Effector CD8-positive, alpha-beta T cell (primary cell): ENCODE data around the gene MME.

Experiments used
- DNase-seq: peaks from one replicate; lab custom pipeline; 2025; lab: John Stamatoyannopoulos, UW
- total RNA-seq, 4 experiments: gene quantifications; one replicate each; lab custom pipeline; 2026; lab: John Stamatoyannopoulos, UW

The MME gene
- total RNA-seq, result 0.27 to 3.7 (median 0.51) reads per million in 4 experiments

DNA sequence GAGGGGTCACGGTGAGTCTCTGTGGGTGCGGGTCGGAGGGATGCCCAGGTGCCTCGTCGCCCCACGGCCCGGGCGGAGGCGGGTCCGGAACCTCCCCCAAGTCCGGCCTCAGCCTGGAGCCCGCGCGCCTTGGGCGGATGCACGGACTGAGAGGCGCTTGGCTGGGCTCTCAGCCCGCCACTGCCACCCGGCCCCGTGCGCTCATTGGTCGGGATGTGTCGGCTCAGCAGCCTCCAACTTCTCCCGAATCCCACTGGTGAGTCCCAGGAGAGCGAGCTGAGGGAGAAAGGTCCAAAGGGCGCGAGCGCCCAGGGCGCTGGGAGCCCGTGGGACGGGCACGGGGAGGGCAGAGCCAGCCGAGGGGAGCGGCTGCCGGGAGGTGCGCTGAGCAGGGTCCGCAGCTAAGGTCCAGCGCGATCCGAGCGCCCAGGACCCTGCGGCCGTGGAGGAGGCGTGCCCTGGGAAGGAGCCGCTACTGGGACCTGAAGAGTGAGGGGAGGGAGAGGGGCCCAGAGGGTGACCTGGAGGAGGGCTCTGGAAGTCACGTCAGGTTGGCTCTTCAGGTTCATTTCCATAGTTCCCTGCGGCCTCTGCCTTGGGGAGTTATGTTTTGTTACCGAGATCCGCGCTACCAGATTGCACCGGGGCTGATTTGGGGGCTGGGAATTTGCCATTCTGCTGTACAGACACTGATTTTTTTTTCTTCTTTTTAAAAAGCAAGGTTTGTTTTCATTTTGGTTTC lies at the start of gene MME:
MME (plus strand) TSS at position 574 of the 742 bp plus-strand sequence. CDS start 3,849 bp downstream, outside the sequence.
- DNase-seq, result no peak

DNA sequence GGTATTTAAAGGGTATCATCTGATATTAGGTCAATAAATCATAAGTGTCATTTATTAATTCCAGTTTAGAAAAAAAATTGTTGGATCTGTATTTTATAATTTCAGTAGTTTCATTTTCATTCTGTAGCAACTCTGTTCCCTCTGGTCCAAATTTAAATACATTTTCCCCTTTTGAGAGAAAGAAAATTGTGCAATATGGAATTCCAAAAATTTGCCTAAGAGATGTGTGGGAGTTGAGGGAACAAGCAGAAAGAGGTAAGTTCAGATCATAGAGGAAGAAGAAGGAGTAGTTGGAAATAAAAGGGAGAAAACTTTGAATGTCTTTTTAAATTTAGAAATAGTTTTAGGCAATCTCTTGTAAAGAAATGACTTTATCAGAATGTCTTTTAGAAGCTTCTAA lies 48.9 kb upstream of the MME start:
- no peak for DNase-seq

DNA sequence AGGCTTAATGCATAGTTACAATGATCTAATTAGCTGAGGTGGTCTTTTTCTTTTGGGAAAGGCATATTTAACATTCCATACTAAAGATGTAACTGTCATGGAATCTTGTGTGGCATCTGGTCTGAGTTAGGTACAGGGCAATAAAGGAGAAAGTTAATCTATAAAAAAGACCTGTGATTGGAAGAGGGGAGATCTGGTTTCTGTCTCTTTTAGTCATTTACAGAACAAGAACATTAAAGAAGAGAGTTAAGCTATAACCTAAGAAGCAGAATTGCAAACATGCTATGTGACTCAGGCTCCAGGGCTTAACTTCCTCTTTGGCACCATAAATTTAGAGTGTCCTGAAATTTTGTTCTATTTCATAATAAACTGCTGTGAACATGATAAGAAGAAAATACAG lies 47.2 kb upstream of the MME start:
- no peak for DNase-seq

DNA sequence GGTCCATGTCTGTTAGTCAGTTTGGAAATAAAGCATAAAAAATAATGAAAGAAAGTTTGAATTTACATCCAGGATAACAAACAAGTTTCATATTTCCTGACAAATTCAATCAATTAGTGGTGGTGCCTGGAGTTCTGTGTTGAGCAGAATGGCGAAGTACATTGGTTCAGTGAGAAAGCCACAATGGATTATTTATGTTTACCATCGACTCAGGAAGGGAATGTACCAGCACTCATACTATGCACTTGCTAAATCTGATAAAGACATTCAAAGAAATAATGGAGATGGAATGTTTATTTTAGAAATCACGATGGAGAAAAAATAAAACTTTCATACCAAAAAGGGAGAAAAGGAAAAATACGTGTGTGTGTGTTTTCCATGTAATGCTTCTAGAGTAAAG lies 45.3 kb upstream of the MME start:
- no peak for DNase-seq

DNA sequence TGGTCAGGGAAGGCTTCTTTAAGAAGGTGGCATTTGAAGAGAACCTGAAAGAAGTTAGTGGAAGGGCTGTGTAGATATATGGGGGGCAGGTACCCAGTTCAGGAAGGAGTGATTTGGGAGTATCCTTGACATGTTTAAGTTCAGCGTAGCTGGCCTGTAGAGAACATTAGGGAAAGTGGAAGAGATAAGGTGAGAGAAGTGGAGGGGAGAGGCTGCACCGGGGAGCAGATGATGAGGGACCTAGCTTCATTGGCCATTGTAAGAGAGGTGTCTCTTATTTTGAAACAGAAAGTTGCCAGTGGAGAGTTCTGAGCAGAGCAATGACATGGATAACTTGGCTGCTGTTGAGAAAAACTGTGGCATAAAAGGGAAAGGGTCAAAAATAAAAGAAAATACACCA lies 44.6 kb upstream of the MME start:
- DNase-seq, result no peak

DNA sequence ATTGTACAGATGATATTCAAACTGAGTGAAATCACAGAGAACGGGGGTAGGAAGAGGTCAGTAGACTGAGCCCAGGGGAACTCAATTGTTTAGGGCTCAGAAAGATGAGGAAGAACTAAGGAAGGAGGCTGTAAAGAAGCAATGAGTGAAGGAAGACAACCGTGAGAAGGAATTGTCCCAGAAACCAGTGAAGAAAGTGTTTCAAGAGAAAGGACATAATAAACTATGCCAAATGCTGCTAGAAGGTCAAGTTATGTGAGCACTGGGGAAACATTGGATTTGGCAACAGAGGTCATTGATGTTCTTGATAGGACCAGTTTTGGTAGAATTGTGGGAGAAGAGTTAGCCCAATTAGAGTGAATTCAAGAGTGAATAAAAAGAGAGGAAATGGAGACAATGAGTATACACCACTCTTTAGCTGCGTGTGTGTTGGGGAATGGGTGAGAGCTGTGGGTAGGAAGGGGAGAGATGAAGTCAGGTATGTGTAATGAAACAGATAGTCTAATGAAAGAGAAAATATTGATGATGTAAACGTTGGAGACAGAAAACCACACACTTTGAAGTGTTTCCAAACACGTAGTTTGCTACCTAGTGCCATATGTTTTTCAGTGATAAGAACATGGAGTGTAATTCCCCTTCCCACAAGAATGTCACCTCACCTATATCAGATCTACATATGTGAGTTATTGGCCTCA lies 42.5 kb upstream of the MME start:
- DNase-seq, result no peak

DNA sequence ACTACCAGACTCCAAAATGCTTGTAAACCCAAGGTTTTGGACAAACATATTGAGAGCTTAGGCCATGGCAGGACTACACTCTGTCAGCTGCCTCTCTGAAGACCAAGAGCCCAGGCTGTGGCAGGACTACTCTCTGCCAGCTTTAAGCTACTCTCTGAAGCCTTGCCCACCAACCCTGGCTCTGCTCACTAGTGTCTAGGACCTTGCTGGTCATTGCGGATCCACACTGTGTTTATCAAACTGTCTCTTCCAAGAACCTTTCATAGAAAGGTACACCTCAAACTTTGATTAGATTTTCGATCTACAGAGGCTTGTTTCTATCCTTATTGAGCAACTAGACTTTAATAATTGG lies 41.9 kb upstream of the MME start:
- no peak for DNase-seq

DNA sequence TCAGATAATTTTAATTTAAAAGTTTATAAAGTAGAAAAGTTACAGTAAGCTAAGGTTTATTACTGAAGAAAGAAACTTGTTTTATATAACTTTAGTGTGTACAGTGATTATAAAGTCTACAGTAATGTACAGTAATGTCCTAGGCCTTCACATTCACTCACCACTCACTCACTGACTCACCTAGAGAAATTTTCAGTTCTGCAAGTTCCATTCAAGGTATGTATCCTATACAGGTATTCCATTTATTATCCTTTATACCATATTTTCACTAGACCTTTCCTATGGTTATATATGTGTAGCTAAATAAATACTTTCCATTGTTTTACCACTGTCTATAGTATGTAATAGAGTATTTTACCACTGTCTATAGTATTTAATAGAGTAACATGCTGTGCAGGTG lies 33.2 kb upstream of the MME start:
- no peak for DNase-seq

DNA sequence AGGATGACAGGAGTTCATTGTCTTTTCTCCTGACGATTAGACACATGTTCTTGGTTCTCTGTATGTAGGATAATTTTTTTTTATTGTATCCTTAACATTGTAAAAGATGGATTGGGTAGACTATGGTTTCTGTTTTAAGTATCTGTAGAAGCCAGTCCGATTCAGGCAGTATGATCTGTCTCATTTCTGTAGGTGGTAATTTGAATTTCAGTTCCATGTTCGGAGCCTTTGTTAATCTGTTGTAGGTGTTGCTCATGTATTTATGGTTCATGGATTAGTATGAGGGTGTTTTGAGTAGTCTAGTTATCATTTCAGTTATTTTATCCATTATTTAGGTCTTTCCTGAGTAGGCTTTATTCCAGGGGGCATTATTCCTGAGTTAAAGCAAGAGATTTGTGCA lies 32.4 kb upstream of the MME start:
- DNase-seq, result no peak

DNA sequence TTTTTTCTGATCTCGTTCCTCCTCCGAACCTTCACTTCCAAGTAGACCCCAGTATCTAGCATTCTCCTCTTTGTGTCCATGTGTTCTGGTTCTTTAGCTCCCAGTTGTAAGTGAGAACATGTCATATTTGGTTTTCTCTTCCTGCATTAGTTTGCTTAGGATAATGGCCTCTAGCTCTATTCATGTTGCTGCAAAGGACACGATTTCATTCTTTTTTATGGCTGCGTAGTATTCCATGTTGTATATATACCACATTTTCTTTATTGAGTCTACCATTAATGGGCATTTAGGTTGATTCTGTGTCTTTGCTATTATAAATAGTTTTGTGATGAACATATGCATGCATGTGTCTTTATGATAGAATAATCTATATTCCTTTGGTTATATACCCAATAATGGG lies 30.2 kb upstream of the MME start:
- DNase-seq, result no peak

DNA sequence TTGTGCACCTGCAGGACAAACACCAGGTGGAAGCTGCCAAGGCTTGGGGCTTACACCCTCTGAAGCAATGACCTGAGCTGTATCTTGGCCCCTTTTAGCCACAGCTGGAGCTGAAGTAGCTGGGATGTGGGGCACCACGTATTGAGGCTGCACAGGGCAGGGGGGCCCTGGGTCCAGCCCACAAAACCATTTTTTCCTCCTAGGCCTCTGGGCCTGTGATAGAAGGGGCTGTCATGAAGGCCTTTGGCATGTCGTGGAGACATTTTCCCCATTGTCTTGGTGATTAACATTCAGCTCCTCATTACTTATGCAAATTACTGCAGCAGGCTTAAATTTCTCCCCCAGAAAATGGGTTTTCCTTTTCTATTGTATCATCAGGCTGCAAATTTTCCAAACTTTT lies 27.6 kb upstream of the MME start:
- DNase-seq, result no peak

DNA sequence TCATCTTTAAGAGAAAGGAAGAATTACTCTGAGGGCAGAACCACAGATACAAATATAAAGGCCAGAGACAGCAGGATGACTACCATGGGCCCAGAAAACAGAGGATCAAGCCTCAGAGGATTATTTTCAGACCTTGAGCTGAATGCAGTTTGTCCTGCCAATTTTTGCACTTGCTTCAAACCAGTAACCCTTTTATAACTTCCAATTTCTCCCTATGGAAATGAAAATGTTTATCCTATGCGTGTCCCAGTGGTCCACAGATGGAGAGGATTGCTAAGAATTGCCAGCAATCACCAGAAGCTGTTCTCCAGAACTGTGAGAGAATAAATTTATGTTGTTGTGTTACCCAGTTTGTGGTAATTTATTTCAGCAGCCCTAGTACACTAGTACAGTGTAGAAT lies 26.4 kb upstream of the MME start:
- no peak for DNase-seq

DNA sequence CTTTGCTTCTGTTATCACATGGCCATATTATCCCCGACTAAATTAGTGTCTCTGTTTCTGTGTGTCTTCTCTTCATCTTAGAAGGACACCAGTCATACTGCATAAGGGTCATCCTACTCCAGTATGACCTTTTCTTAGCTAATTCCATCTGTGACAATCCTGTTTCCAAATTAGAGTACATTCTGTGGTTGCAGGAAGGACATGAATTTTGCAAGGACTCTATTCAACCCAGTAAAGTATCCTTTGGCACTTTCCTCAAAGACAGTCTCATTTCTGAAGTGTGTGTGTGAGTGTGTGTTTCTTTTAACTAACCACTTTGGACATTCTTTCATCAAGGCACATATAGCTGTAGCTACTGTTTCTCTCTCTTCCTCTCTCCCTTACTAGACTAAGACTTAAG lies 15.2 kb upstream of the MME start:
- no peak for DNase-seq

DNA sequence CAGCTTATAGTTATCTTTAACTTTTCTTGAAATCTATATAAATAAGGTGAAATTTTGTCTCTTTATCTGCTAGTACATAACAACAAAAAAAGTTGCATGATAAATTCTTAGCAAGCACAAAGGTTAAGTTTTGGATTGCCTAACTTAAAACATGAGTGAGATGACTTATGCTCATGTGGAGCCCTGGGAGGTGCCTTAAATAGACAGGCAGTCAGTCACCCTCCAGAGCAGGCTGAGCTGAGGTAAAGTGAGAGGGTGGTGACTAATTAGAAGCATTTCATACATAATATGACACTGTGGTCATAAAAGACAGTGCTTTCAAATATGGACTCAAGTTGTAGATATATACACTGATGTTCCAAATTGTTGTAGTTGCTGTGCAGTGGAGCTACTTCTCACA lies 14.6 kb upstream of the MME start:
- no peak for DNase-seq

DNA sequence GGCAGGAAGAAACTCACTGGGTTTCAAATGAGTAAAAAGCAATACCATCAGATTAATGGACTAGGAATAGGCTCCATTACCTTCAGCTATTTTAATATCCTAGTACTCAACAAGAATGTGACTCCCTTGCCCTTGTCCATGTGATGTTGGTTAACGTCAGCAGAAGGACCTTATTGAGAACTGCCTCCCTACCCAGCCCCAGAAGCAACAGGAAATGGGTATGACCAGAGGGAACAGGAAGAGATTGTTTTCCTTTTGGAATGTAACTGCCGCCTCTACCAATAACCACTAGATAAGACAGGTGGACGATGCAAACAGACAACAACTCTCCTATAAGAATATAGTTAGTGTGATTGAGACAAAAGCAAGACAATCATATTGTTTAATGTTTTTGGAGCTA lies 10.4 kb upstream of the MME start:
- no peak for DNase-seq

DNA sequence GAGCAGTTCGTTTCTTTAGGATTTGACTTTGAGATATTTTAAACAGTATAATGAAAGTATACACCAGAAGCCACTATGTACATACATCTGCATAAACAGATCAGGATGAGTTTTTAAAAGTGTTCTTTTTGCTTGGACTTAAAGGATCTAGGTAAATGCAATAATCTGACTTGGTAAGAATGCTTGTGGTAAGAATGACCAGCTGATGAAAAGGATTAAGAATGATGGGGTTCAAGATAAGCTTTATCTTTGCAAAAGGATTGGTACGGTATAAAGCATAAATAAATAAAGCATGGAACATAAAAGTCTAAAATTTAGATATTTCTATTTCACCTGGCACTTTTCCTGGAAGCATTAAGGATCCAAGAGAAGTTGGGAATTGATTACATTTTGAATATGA lies 9.8 kb upstream of the MME start:
- no peak for DNase-seq

DNA sequence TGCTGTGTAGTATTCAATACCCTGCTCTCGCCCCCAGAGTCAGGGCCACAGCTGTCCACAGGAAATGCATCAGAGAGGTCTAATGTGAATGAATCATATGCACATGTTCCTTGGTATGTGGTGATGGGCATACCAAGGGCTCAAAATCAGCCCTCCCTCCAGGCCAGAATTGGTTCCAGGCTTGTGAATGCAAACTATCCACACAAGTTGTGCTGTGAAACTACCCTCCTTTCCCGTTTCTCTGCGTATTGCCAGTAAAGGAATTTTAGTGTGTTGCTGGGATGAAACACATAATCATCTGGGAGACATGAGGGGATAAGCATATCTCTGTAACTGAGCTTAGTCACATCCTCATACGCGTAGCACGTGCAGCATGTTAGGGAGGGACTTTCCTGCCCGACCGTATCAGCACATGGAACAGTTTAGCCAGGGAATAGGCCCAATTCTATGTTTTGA lies 9.2 kb upstream of the MME start:
- DNase-seq, result no peak

DNA sequence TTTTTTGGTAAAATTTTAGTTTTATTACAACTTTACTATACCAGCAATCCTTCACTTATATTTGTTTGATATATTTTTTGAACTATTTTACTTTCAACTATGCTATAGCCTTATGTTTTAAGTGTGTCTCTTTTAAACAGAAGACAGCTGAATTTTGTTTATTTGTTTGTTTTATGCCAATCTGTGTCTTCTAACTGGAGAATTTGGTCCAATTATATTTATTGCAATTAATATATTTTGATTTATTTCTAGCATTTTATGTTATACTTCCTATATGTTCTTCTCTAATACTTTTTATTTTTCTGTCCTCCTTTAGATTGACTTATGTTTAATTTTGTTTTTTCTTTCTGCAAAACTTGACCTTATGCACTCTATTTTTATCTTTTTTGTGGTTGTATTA lies 4.9 kb upstream of the MME start:
- no peak for DNase-seq

DNA sequence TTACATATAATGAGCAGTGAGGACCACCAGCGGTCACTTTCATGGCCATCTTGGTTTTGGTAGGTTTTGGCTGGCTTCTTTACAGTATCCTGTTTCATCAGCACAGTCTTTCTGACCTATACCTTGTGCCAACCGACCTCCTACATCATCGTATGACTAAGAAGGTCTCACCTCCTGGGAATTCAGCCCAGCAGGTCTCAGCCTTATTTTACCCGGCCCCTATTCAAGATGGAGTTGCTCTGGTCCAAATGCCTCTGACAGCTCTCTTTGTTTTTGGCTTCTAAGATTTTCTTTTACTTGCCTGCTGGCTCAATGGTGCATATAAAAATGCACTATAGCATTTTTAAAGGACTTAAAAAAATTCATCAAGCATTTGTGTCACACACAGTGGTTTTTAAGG lies 3.2 kb upstream of the MME start:
- DNase-seq, result no peak

DNA sequence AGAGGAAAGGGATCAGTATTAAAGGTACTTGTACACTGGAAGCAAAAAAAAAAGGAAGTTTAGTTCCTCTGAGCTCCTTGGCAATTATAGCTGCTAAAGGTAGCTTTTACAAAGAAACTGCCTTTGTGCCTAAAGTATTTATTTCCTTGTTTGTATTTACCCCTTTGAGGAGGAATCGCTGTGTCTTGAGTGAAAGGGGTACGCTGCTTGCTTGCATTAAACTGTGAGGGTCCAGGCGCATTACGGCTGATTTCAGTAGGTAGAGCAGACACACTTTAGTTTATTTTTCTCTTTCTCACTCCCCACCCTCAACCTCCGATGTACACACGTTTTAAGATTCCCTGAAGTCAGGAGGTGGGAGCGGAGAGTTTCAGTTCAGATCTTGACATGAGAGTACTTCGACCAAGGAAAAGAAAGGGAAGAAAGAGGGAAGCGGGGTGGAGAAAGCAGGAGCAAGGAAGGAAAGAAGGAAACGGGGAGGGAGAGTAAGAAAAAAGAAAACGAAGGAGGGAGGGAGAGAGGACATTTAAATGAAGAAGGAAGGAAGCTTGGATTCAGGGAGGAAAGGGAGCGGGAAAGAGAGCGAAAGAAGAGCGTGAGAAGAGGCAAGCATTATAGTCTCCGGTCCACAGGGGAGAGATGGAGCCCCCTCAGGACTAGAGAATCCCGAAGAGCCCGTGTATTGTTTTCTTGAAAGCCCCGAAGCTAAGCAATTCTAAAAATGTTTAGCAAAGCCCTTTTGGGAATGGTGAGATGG lies 1.2 kb upstream of the MME start:
- no peak for DNase-seq

DNA sequence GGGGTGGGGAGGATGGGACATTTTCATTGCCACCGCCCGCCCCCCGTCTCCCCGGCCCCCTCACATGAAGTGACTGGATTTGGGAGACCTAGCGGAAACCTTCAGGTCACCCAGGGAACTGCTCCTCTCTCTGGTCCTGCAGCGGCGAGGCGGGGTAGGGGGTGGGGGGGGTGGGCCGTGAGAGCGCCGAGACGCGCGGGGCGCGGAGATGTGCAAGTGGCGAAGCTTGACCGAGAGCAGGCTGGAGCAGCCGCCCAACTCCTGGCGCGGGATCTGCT lies 712 bp upstream of the MME start:
- no peak for DNase-seq

DNA sequence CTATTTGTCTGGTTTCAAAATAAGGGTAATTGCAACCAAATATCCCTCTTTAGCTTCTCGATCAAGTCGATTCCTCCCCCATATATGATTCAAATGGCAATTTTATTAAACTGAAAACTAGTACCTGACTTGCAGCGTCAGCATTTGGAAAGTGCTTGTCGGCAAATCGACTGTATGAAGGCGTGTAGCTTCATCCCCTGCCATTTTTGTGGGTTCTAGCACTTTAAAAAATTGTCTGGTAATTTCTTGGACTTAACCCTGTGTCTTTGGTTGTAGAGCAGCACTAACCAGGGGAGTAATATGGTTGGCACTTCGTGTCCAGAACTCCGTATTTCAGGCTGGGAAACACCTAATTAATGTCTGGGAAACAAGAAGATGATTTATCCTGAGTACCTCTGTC lies 573 bp downstream of the MME start:
- DNase-seq, result no peak

DNA sequence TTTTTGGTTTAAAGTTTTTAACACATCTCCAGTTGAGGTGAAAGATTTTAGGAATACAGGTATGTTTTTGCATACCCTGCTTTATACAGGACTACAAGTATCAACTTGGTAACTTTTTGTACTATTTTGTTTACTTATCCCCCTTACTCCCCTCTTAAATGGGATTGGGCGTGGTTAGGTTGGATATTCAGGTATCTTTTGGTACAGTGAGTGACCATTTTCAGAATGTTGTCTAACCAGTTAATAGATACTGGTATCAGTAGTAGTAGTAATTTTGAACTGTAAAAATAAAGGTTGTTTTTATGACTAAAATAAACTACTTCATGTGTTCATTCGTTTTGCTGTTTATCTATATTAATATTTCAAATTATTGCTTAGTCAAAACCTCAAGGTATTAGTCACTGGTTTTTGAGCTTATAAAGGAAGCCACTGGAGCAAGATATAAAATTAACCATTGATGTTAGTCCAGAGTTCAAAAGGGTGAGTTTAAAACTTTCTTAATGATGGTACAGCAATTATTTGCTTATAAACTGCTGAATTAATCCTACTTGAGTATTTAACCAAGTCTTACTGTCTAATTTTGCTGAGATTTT lies 3.3 kb downstream of the MME start:
- no peak for DNase-seq
